Right ventricle myocardium superior (tissue), 1 donor: Measurements from ENCODE around the gene TMEM209. TPM values are rescaled to one million over a fixed set of nuclear protein-coding genes. Genes with fewer than 3 reads are reported as not detected.
"Not testable (repeated sequence)": the region's sequence is repeated elsewhere in the genome, so short reads cannot be mapped to it uniquely, and the experiment has no call there.

Experiments
- ATAC-seq: fragments of 200-7000 bp; cut with Tn5 transposase; one replicate; pipeline ENCODE4 v1.9.1; 2020; ENCODE audit warnings: mild to moderate bottlenecking; ENCODE audit not compliant: poor library complexity
- DNase-seq: peaks from one replicate; pipeline ENCODE4 v3.0.0-alpha.2; 2020
- intact Hi-C: fragments of 100-400 bp; cut with DNase I; formaldehyde crosslinking; loops from one replicate; pipeline ENCODE4 v1.11.2; 2022
- total RNA-seq: library from RNA; stranded (reverse); fragmentation: NEBNext Ultra II Directional; extraction: Animal tissue kit (Norgen Biotek cat#: 25700); gene quantifications from one replicate; pipeline ENCODE4 v1.2.1, GENCODE V29; 2021
- donor health status: DM: no; HTN: yes; CAD: no; lungs with severe emphysema.

TMEM209 gene
- total RNA-seq, 1 donor from 2014 or later: 6.2 TPM

DNA sequence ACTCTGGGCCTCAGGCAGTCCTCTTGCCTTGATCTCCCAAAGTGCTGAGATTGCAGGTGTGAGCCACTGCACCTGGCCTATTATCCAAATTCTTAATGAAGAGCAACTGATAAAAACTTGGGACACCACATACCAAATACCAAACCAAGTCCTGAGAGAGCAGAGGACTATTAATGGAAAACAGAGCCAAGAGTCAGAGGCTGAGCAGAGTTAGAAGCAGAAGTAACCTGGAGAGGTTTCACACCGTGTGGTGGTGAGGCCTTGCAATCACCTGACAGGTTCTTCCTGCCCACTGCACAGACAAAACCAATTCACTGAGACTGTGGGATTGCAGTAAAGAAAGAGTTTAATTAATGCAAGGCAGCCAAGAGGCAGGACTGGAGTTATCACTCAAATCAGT is 18.4 kb upstream of the TMEM209 start:
- intact Hi-C loops: no loop called here
- ATAC-seq (no peak), DNase-seq (no peak)

DNA sequence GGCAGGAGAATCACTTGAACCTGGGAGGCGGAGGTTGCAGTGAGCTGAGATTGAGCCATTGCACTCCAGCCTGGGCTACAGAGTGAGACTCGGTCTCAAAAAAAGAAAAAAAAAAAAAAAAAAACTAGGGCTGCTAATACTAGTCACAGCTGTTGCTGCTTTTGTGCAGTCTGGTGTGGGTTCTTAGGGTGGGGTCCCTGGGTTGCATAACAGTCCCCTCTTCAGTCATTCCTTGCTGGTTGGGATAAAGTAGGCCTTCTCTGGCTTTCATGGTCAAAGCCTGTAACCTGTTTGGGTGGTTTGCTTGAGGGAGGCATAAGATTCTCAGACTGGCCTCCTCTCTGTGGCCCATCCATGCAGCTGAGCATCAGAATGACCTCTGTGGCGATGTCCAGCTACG is 16.5 kb upstream of the TMEM209 start:
- DNase-seq: no peak
- intact Hi-C loops: no loop called here
- ATAC-seq: no peak

DNA sequence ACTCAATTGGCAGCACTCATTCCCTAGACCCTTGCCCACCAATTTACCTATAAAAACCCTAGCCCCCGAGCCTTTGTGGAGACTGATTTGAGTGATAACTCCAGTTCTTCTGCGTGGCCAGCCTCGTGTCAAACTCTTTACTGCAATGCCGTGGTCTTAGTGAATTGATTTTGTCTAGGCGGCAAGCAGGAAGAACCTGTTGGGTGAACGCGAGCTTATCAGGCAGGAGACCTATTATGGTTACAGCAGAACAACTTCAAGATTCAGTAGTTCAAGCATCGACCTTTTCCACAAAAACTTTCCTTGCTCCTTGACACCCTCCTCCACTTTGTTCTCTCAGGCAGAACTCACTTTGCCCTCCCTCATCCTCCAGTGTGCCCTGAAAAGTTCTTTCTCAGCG is 14.7 kb upstream of the TMEM209 start:
- no peak for ATAC-seq

DNA sequence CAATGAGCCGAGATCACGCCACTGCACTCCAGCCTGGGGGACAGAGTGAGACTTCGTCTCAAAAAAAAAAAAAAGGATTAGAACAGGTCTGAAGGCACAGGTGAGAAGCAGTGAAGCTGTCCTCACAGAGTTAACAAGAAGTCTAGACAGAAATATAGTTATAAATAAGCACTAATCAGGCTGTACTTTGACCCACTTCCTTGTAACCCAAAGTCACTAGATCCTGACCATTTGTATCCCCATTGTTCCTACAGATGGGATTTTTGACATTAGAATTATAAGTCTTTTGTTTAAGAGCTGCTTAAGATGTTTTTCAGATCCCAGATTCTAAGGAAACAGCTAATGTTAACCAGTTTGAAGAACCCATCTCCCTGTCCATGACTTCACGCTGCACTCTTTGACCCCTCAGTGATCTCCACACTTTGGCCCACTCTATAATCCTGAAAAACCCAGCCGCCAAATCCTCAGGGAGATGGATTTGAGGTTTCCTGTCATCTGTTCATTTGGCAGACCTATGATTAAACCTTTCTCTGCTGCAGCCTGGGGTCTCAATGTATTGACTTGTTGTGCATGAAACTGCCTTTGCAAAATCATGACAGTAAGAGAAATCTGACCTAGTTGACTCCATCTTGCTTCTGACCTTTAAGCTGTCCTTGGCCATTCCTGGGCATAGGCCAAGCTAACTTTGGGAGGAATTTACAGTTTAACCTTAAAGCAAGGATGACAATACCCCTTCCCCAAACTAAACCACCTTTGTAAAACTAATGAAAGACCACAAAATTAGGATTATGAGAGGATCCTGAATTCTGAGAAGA is 13.8 kb upstream of the TMEM209 start:
- intact Hi-C loops: no loop called here
- DNase-seq: no peak
- ATAC-seq: no peak

More for the DNA sequence above, 14.7 kb upstream of the TMEM209 start:
- DNase-seq: no peak
- intact Hi-C loops: no loop called here

DNA sequence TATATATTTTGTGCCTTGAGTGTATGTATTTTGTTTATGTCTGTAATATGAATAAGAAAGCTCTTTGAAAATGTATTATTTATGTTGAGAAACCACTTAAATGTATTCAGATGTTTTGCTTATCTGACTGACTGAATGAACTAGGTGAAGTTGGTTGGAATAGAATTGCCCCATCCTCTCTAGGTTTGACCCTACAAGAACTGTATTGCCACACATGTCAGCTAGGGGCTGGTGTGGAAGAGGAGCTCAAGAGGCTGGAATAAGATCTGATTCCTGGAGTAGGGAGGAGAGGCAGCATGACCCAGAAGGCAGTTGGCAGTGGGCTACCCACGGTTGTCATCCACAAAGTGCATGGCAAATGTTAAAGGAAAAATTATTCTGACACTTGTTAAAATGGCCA is 11.5 kb upstream of the TMEM209 start:
- ATAC-seq: no peak

DNA sequence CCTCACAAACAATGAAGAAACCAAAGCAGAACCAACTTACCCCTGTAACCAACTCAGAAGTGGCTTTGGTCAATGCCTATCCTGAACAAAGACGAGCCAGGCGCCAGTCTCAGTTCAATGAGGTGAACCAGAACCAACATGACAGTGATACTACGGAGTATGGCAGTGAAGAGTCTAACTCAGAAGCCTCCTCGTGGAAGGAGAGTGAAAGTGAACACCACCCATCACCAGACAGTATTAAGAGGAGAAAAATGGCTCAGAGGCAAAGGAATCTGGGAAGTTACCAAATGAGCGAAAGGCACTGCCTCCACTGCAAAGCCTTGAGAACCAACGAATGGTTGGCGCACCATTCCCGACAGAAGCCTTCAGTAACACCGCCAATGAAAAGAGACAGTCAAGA is 10.8 kb upstream of the TMEM209 start:
- intact Hi-C loops: no loop called here
- no peak for ATAC-seq
- no peak for DNase-seq

More for the DNA sequence above, 11.5 kb upstream of the TMEM209 start:
- intact Hi-C loops: no loop called here
- DNase-seq: no peak

DNA sequence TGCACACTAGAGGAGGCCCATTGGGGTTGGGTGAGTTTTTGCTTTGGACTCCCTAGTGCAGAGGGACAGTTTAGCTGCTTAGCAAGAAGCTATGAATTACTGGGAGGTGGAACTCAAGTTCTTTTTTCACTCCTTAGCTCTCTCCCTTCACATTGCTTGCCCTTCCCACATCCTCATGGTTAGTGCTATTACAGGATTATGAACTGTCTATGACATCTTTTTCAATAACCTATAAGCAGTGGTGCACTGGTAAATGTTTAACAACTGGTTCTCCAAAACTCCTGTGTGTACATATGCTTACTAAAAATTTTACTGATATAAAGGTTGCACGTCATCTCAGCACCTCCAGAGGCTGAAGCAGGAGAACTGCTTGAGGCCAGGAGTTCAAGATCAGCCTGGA is 8.6 kb upstream of the TMEM209 start:
- no peak for ATAC-seq
- no peak for DNase-seq
- intact Hi-C loops: no loop called here

DNA sequence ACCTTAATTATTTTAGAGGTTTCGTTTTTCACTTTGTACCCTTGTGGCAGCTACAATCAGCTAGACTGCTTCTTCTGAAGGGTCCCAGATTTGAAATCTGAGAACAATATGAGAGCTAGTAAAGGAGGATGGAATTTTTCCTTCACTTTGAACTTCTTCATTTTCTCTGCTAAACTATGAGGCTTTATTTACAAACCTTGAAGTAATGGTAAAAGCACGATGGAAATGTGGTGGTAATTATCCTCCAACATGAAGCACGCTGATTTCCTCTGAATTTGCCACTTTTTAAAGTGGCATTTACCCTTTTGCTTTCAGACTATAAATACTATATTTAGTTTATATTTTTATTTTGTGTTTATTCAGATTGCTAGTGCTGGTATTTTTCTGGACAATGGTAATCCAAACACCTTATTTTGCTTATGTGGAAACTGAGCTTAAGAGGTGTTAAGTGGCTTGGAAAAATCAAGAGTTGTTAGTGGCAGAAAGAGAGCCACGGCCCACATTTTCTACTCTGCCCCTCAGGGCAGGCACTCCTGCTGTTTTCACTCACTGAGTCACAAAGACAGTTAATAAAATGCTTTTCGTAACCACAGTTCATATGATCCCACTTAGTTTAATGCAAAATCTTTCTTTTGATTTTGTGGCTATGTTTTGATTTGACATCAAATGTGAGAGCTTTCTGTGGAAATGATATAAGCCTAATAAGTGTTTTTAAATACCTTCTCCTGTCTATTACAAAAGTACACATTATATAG is 5.2 kb upstream of the TMEM209 start:
- DNase-seq: no peak
- intact Hi-C loops: no loop called here
- no peak for ATAC-seq

DNA sequence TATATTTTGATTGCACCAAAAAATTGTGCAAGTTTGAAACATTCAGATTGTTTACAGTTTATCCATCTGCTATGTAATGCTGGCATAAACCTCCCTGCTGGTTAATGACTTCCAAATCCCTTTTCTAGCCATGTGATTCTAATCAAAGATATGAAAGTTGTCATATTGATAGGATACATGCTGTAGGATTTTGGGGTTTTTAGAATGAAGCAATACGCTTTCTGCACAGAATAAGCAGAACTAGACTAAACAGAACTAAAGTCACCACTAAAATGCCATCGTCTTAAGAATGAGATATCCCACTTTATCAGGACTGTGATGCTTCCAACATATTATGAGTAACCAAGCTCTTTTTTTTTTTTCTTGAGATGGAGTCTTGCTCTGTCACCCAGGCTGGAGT is 3.3 kb upstream of the TMEM209 start:
- intact Hi-C loops: no loop called here

DNA sequence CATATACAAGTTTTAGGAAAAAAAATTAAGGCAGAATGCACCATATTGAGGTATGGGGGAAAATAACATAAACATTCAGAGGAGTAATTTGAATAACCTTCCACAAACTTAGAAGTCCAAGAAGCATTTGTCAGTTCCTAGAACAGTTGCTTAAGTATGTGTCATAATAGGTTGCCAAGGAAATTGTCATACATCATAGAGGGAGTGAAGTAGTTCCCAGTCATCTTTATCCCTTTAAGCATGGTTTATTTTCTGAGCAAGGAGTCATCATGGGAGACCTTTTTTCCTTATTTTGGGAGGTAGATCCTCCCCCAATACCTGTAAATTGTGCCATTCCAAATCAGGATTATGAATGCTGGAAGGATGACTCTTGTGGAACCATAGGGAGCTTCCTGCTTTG is 2.4 kb upstream of the TMEM209 start, which contains the start of gene SSMEM1:
Gene SSMEM1, plus strand, starts transcription at position 219 of the 400 bp plus-strand sequence. Its CDS starts 51 bp downstream, at position 270.
- no peak for DNase-seq
- intact Hi-C loops: no loop called here
- no peak for ATAC-seq

More for the DNA sequence above, 3.3 kb upstream of the TMEM209 start:
- DNase-seq (no peak), ATAC-seq (no peak)

DNA sequence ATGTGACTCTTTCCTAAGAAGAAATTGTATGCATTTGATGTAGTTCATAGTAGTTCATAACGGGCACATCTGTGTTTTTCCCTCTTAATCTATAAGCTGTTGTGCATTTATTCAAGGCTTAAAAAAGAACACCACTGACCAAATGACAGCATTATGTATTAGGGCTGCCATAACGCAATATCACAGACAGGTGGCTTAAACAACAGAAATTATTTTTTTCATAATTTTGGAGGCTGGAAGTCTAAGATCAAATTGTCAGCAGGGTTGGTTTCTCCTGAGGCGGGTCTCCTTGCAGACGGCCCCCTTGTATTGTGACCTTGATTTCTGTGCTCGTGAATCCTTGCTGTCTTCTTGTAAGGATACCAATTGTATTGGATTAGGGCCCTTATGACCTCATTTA is 1.8 kb upstream of the TMEM209 start:
- ATAC-seq (no peak), DNase-seq (no peak)
- intact Hi-C loops: no loop called here

DNA sequence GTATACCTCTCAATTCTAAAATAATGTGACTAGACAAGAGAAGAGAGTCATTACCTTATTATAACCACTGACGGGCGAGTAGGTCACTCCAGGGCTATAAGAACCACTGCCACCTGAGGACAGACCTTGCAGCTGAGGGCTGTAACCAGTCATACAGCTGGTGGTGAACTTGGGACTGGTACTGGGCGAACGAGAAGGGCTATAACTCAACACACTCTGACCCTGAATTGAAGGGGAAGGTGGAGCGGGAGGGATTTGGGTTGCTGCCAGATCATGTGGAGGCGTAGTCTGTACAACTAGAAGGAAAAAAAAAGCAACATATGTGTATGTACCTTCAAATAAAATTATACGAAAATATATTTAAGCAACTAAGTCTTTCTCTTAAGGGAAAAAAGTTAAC is 3.4 kb downstream of the TMEM209 start:
- DNase-seq: no peak
- intact Hi-C loops: no loop called here
- no peak for ATAC-seq

DNA sequence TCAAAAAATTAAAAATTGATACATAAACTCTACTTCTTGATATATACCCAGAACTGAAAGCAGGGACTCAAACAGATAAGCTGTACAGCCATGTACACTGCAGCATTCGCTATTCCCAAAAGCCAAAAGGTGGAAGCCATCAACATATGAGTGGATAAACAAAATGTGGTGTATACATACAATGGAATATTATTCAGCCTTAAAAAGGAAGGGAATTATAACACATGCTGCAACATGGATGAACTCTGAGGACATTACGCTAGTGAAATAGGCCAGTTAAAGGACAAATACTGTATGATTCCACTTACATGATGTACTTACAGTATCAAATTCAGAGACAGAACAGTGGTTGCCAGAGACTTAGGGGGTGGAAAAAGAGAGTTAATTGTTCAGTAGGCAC is 8.1 kb downstream of the TMEM209 start:
- no peak for ATAC-seq

DNA sequence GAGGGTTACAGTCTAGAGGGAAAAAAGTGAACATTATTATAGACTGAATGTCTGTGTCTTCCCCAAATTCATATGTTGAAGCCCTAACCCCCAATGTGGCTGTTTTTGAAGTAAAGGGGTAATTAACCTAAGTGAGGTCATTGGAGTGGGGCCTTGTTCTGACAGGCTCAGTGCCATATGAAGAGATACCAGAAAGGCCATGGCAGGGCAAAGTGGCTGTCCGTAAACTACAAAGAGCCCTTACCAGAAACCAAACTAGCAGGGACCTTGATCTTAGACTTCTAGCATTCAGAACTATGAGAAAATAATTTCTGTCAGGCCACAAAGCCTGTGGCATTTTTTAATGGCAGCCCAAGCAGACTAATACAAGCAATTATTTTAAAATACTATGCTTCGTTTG is 8.7 kb downstream of the TMEM209 start:
- DNase-seq (no peak), ATAC-seq (no peak)
- intact Hi-C loops: no loop called here

More for the DNA sequence above, 8.1 kb downstream of the TMEM209 start:
- DNase-seq: no peak
- intact Hi-C loops: no loop called here

DNA sequence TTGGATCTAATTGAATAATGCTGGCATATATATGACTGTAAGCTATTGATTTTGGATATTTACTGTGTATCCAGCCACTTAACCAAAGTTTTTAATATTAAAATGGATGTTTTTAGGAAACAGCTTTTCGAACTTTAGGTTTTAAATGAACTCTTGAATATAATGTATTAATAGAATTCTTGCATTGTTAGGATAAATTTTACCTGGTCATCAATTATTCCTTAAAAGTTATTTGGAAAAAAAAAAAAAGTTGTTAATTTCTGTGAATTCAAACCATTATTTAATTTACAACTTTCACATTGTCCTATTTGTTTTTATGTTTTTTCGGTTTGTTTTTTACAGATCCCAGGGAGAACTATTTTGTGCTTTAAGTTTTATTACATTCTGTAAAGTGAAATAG is 9.8 kb downstream of the TMEM209 start:
- intact Hi-C loops: no loop called here
- DNase-seq (no peak), ATAC-seq (no peak)

DNA sequence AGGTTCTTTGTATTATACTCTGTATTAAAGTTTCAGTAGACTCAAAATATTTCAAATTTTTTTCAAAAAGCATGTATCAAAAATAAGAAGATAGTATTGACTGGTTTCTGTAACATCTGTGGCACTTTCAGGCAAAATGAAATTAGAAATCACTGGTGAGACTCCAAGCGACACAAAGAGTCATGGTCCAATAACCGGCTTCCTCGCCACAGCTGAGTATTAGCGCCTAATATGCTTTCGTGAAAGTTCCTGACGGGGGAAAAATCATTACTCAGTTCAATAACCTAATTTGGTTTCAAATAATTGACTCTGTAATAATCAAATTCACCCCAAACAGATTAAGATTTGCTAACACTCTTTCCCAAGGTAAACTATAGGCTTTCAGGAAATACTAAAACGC is 13.4 kb downstream of the TMEM209 start:
- DNase-seq: no peak
- no peak for ATAC-seq

DNA sequence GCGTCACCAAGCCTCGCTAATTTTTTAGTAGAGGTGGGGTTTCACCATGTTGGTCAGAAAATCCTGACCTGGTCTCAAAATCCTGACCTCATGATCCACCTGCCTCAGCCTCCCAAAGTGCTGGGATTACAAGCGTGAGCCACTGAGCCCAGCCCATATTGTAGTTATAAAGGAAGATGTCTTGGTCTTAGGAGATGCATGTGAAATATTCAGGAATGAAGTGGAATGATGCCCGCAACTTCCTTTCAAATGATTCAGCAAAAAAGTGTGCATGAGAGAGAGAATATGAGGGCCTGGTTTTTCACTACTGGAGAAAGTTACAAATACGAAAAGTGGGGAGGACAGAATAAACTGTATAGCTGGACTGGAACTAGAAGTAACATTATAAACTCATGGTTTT is 15.9 kb downstream of the TMEM209 start:
- intact Hi-C loops: no loop called here
- ATAC-seq (no peak), DNase-seq (no peak)

More for the DNA sequence above, 13.4 kb downstream of the TMEM209 start:
- intact Hi-C loops: no loop called here

DNA sequence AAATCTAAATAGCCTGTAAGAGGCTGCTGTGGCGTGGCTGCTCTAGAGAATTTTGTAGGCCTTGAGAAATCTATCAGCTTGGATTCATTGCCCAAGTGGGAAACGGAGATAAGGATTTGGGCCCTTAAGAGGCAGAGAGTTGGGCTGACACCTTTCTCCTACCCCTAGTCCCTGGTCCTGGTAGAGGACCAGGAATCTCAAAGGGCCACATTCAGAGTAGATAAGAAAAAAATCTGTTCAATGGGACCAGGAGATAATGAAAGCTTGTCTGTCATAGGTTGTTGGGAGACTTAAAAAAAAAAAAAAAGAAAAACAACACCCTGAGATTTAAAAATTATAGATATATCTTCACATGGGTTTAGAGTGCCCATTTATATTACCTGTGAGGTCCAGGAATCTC is 17.8 kb downstream of the TMEM209 start:
- intact Hi-C loops: no loop called here
- ATAC-seq (no peak), DNase-seq (no peak)

DNA sequence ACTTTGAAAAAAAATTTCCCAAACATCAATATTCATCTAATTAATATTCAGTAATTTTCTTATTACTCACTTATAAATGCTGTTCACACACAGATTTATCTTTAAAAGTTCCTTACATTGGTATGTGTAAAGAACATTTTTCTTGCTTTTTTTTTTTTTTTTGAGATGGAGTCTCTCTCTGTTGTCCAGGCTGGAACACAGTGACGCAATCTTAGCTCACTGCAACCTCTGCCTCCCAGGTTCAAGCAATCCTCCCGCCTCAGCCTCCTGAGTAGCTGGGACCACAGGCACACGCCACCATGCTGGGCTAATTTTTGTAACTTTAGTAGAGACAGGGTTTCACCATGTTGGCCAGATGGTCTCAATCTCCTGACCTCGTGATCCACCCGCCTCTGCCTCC is 20.9 kb downstream of the TMEM209 start:
- ATAC-seq, DNase-seq, intact Hi-C loops: not testable (repeated sequence)

DNA sequence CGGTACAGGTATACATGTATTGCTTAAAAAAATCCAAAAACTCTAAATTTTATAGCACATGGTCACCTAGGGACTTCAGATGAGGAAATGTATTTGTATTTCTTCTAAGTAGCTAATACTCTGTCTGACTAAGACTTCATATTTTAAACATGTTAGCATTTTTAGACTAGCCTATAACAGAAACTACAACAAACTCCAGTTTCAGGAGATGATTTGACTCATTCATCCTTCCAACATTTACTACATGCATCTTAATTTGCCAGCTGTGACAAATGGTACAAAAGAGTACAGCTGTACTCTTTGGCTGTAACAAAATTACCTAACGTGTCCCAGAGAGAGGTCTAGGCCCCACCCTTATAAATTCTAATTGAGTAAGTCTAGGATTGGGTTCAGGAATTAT is 22.2 kb downstream of the TMEM209 start:
- ATAC-seq (no peak), DNase-seq (no peak)
- intact Hi-C loops: no loop called here
